Measurements from ENCODE around the gene CDCA4.

CDCA4 gene

DNA sequence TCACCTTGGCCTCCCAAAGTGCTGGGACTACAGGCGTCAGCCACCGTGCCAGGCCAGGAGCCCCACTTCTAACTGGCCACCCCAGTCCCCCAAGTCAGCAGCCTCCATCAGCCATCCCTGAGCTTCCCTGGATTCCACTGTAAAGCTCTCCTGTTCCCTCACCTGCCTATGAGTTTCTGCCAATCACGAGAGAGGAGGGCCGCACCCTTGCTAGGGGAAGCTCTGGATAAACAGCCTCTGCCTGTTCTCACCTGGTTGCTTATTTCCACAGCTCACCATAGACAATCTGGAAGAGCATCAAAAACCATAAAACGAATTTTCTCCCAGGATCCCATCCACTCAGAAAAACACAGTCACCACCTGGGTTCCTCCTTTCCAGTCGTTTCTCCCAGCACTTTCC lies 5.0 kb downstream of the CDCA4 start:
- no peak for DNase-seq (ENCODE audit: low read depth in 1 of 2, low spot score in 1 of 2)

GRCh38 chr14:105015242-105015641 lies 5.6 kb downstream of the CDCA4 start:
- no peak for DNase-seq (ENCODE audit: low read depth in 1 of 2, low spot score in 1 of 2)

- DNase-seq (ENCODE audit: low read depth in 1 of 2, low spot score in 1 of 2): no peak
These were observed 6.3 kb downstream of the CDCA4 start for GRCh38 chr14:105014631-105015030.

GRCh38 chr14:105014032-105014431 lies 6.9 kb downstream of the CDCA4 start:
- no peak for DNase-seq (ENCODE audit: low read depth in 1 of 2, low spot score in 1 of 2)

DNA sequence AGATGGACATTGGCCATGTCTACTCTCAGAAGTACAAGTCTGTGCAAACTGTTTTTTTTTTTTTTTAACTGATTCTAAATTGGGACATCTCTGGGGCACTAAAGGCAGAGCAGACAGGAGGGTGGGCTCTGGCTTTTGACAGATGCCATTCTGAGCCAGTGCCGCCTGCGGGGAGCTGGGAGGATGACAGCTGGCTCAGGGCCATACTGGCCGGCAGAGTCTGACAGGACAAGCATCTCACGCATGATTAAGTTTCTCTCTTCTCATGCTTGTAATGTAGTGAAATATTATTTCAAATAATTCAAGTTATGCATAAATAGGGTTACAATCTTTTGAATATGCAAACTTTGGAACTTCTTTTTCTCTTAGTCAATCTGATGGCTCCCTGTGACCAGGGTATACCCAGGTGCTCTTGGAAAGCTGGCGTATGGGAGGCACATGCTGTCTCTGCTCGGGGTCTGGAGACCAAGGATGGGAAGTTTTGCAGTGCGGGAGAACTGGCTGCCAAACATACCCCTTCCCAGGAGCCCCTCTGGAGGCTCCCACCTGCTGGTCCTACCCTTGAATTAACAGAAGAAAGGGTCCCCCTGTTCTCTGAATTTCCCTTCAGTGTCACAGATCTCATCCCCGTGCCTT lies 7.6 kb downstream of the CDCA4 start:
- DNase-seq (ENCODE audit: low read depth in 1 of 2, low spot score in 1 of 2): no peak

- no peak for DNase-seq (ENCODE audit: low read depth in 1 of 2, low spot score in 1 of 2)
These were observed 8.5 kb downstream of the CDCA4 start for GRCh38 chr14:105012171-105012985.

DNA sequence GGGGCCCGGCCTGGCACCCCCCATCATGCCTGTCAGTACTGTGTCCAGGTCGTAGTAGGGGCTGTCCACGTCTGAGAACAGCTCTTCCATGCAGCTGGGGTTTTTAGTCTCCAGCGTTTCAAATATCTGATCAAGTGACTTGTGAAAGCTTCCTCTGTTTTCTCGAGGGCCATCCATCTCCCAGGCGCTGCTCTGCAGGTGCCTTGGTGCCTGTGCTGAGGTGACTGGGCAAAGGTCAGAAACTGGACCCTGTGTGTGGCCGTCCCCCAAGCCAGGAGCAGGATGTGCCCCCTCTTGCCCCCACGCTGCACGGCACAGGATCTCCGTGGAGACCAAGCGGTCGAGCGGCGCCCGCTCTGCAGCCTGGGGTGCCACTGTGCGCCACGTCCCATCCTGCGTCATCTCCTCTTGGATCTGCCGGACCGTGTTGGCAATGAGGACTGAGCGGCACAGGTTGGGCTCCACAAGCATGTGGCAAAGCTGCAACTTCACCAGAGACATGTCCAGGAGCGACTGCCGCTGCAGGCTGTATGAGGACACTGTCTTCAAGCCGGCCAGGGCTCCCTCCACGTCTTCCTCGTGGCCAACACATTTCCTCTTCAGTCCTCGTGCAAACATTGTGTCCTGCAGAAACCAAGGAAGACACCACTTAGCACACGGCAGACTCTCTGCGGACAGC lies 9.4 kb downstream of the CDCA4 start:
- no peak for DNase-seq (ENCODE audit: low read depth in 1 of 2, low spot score in 1 of 2)

DNA sequence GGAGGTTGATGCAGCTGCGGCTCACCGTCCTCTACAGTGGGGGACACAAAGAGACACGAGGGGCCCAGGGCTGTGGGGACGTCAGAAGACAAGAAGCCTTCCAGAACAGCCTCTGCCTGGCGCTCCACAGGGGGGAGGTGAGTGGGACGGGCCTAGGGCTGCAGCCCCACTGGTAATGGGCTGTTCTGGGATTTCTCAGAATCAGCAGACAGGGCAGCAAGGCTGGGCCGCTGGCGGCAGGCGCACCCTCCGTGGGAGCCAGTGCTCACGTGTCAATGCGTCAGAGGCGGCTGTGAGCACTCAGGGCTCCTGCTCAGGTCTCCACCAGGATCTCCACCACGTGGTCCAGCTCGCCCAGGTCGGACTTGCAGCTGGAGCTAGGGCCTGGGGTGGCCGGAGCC lies 10.0 kb downstream of the CDCA4 start:
- DNase-seq (ENCODE audit: low read depth in 1 of 2, low spot score in 1 of 2): no peak

- DNase-seq (ENCODE audit: low read depth in 1 of 2, low spot score in 1 of 2): no peak
These were observed 10.8 kb downstream of the CDCA4 start for GRCh38 chr14:105010106-105010505.

DNA sequence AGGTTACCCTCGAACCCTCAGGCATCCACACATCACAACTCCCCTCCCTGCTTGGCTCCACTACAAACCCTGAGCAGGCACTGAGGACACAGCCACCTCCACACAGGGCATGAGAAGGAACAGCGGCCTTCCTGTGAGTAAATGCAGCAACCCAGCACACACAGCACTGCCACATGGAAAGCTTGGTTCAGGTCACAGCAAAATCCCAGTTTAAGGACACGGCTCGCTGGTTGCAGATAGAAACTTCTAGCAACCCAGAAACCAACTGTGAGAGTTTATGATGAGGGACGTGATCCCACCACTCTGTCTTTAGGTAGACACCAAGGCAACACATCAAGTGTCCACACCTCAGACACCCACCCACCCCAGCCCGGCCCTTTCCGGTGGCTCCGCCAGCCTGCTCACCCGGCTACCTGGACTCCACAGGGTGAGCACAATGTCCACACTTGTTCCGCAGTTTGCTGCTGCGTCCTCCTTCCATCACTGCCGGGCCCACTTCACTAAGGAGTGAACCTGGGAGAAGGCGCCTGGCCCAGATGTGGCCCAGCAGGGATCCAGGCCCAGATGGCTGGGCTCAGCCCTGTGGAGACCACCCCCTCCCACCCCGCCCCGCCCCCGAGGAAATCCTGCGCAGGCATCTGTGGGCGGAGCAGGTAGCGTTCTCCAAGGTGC lies 13.2 kb downstream of the CDCA4 start:
- DNase-seq (ENCODE audit: low read depth in 1 of 2, low spot score in 1 of 2): no peak

- DNase-seq (ENCODE audit: low read depth in 1 of 2, low spot score in 1 of 2): no peak
These were observed 13.9 kb downstream of the CDCA4 start for GRCh38 chr14:105006831-105007592.

DNA sequence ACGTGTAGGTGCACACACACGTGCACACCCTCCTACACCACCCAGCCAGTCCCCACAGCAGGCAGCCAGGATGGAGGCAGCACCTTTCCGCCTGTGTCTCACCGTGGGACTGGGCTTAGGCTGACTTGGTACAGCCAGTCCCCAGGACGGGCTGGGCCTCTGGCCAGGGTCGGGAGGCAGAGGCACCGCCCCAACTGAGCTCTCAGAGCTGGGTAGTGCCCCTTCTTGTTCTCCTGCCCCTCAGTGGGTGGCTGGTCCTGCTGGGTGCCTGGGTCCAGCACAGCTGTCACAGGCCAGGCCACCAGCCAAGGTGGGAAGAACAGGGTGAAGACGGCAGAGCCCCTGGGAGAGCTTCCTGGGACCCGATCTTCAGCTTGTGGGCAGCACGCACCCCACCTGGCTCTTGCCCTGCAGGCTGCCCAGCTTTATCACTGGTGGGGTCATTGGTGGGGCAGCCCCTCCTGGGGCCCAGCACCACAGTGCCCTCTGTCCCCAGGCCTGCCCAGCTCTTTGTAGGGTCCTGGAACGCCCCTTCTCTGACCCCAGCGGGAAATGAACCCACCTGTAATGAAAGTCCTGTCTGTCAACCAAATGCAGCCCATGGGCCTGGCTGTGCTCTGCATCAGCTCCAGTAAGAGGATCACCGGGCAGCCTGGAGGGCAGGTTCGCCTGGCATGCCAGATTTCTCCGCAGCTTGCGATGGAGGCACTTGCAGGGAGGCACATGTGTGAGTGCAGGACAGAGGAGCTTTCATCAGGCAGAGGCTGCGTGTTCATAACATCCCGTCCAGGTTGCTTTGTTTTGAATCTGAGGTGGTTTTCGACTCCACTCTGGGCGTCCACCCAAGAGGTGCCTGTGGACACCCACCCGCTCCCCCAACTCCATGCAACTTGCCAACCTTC lies 14.7 kb downstream of the CDCA4 start:
- DNase-seq (ENCODE audit: low read depth in 1 of 2, low spot score in 1 of 2): no peak

DNA sequence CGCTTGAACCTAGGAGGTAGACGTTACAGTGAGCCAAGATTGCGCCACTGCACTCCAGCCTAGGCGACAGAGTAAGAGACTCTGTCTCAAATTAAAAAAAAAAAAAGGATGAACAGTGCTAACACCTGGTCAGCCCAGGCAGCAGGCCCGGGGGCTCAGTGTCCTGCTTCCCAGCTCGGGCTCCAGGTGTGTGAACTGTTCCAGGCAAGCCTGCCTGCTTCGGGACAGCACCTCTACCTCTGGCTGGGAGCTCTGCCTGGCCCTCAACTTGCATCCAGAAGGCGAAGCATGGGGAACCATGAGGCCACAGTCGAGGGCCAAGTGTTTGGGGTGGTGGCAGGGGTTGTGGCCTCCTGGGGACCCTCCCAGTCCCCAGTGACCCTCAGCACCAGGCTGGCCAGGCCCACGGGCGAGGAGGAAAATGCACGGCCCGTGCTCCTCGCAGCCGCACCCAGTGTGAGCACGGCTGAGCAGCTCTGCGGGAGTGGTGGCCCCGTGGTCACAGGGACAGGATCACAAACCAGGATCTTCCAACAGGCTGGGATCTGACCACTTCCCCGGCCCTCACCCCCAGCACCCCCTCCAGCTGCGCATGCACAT lies 15.5 kb downstream of the CDCA4 start:
- no peak for DNase-seq (ENCODE audit: low read depth in 1 of 2, low spot score in 1 of 2)

GRCh38 chr14:104999361-104999760 lies 21.5 kb downstream of the CDCA4 start:
- DNase-seq (ENCODE audit: low read depth in 1 of 2, low spot score in 1 of 2): no peak

GRCh38 chr14:104998801-104999200 lies 22.1 kb downstream of the CDCA4 start:
- no peak for DNase-seq (ENCODE audit: low read depth in 1 of 2, low spot score in 1 of 2)

DNA sequence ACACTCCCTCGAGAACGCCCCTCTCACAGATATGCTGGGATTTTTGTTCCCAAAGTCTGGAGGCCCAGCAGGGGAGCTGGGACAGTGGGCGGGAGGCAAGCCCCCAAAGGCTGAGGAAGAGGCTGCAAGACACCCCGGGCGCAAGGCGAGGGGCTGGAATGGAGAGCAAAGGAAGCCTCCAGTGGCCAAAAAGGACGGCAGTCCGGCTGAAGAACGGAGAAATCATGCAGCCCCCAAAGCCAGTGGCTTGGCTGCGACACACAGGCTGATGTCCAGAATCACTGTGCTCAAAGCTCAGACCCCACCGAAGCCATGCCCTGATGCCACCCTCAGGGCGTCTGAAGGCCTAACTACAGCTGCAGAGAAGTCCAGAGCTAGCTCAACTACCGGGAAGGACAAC lies 24.4 kb downstream of the CDCA4 start:
- no peak for DNase-seq (ENCODE audit: low read depth in 1 of 2, low spot score in 1 of 2)

- DNase-seq (ENCODE audit: low read depth in 1 of 2, low spot score in 1 of 2): no peak
These were observed 24.9 kb downstream of the CDCA4 start for GRCh38 chr14:104996032-104996431.

DNA sequence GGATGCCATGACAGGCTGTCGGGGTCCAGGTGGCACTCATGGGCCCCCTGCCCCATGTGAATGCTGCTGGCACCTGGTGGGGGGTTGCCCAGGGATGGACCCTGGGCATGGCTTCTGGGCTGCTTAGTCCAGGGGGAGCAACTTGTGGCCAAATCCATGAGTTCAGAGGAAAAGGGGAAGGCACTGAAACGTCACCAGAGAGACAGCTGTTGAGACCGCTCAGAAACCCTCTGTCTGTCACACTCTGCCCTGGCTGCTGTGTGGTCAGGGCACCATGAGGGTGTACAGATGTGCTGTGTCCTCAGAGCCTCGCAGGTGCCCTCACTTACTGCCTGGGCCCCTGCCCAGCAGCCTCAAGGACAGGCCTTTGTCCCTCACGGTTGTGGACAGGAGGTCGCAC lies 25.9 kb downstream of the CDCA4 start:
- DNase-seq (ENCODE audit: low read depth in 1 of 2, low spot score in 1 of 2): no peak

DNA sequence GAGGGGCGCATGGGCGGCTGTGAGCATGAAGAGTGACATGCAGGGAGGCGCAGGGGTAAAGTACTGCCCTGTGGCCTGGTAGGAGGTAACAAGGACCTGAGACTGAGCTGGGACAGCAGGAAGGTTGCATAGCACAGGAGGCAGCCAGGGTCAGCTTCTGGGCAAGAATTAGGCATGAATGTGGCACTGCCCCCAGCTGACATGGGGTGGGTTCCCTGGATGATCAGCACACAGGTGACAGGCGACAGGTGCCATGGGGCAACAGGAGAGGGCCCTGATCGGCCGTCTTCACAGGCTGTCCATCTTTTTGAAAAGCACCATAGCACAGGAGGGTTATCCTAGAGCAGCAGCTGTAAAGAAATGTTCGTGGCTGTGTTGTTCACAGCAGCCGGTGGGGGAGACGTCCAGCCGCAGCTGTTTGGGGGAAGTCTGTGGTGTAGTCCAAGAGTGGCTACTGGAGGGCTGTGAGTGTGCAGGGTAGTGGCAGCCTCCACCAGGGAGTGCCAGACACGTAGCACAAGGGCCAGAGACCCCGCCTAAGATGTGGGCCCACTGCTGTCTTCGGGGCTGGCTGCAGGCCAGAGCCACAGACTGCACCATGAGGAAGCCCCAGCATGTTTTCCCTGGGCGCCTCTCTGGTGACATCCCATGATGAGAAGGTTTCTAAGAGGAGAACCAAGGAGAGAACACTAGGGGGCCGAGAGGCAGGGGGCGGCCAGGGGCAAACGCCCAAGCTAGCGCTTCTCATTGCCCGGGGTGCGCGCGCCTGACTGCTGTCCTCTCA lies 26.9 kb downstream of the CDCA4 start:
- no peak for DNase-seq (ENCODE audit: low read depth in 1 of 2, low spot score in 1 of 2)

All from activated CD4-positive, alpha-beta T cell treated with anti-CD3 and anti-CD28 coated beads, Interleukin-2, amount 50 U/mL, for 24 hours (primary cell).